ENCODE measurements around the gene GJA4.
"Not testable (repeated sequence)": the region's sequence is repeated elsewhere in the genome, so short reads cannot be mapped to it uniquely, and the experiment has no call there.

The GJA4 gene

GRCh38 chr1:34787461-34788420, 5.1 kb upstream of the GJA4 start:
- no peak for DNase-seq (ENCODE audit: low read depth, low spot score)

DNA sequence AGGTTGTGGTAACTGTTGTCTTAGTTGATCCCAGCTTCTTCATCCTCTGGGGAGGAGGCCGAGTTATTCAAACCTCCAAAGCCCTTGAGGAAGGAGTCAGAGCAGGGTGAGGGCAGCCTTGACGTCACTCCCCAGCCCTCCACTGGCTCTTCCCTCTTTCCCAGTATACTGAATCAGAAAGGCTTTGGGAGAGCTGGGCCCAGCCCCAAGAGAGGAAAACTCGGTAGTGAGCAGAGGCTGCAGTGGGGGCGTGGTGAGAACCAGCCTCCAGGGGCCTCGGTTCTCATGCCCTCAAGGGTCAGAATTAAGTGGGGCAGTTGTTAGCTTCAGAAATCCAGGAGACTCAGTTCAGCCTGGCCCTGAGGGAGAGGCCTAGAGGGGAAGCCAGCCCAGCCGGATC, 1.8 kb upstream of the GJA4 start:
- no peak for DNase-seq (ENCODE audit: low read depth, low spot score)

DNA sequence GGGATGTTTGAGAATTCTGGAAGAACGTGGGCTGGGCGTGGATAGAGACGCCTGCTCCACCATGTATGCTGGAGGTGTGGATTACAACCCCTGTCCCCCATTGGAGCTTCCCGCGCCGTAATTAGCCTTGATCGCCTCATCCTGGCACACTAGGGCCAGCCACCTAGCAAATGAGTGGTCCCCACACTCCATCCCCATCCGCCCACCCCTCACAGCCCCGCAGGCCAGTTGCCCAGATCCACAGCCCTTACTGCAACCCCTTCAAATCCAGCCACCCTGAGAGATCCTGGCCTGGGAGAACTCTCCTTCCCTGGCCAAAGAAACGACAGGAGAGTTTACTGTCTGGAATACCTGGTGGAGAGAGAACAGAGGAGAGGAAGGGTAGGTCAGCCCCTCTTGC, 375 bp upstream of the GJA4 start:
- DNase-seq (ENCODE audit: low read depth, low spot score), result no peak

DNA sequence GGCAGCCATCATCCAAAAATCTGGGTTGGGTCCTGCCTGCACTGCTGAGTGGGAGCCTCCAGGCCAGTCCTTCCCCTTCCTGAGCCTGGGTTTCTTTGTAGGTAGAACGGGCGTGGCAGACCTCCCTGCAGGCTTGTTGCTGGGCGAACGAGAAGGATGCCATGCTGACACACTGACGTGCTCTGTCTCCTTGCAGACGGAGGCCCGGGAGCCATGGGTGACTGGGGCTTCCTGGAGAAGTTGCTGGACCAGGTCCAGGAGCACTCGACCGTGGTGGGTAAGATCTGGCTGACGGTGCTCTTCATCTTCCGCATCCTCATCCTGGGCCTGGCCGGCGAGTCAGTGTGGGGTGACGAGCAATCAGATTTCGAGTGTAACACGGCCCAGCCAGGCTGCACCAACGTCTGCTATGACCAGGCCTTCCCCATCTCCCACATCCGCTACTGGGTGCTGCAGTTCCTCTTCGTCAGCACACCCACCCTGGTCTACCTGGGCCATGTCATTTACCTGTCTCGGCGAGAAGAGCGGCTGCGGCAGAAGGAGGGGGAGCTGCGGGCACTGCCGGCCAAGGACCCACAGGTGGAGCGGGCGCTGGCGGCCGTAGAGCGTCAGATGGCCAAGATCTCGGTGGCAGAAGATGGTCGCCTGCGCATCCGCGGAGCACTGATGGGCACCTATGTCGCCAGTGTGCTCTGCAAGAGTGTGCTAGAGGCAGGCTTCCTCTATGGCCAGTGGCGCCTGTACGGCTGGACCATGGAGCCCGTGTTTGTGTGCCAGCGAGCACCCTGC, 1.4 kb downstream of the GJA4 start:
- DNase-seq (ENCODE audit: low read depth, low spot score), result no peak

DNA sequence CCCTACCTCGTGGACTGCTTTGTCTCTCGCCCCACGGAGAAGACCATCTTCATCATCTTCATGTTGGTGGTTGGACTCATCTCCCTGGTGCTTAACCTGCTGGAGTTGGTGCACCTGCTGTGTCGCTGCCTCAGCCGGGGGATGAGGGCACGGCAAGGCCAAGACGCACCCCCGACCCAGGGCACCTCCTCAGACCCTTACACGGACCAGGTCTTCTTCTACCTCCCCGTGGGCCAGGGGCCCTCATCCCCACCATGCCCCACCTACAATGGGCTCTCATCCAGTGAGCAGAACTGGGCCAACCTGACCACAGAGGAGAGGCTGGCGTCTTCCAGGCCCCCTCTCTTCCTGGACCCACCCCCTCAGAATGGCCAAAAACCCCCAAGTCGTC, 2.0 kb downstream of the GJA4 start:
- no peak for DNase-seq (ENCODE audit: low read depth, low spot score)

- DNase-seq (ENCODE audit: low read depth, low spot score), result no peak
Measured at GRCh38 chr1:34795916-34796315, 3.1 kb downstream of the GJA4 start.

DNA sequence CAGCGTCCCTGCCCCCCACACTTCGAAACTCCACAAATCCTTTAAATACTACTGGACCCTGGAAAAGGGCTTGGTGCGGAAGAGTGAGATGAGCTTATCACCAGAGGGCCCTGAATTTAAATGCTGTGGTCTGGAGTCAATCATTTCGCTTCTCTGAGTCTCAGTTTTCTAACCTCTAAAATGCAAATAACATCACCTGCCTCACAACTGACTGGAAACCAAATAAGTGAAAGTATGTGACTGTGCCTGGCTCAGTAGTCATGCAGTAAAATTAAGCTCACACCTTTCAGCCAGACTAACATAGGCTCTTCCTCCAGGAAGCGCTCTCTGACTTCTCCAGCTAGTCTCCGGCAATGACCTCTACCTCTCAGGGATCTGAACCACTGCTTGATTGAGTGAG, 4.2 kb downstream of the GJA4 start:
- no peak for DNase-seq (ENCODE audit: low read depth, low spot score)

- DNase-seq (ENCODE audit: low read depth, low spot score), result no peak
Measured at GRCh38 chr1:34800214-34800613, 7.4 kb downstream of the GJA4 start.

GRCh38 chr1:34803770-34804169, 11.0 kb downstream of the GJA4 start:
- no peak for DNase-seq (ENCODE audit: low read depth, low spot score)

- DNase-seq (ENCODE audit: low read depth, low spot score), result no peak
Measured at GRCh38 chr1:34806396-34806795, 13.6 kb downstream of the GJA4 start.

DNA sequence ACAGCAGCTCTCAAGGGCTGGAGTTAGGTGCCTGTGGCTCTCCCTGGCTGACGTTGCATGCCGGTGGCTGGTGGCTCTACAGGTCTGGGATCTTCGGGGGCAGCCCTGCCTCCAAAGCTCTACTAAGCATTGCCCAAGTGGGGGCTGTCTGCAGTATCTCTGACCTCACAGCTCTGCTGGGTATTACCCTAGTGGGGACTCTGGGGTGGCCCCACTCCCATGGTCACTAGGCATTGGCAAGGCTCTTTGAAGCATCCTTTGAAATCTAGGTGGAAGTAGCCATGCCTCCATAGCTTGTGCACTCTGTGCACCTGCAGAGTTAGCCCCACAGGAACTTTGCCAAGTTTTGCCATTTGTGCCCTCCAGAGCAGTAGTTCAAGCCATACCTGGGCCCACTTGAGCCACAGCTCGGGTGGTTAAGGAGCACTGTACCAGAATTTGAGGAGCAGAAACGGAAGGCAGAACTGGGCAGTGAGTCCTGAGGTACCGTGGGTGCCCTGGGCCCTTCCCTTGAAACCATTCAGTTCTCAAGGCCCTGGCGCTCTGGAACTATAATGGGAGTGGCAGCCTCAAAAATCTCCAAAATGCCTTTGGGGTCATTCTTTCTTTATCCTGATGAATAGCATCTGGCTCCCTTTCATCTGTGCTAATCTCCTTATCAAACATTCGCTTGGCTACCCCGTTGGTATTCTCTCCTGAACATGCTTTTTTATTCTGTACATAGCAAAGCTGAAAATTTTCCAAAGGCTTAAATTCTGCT, 15.4 kb downstream of the GJA4 start:
- no peak for DNase-seq (ENCODE audit: low read depth, low spot score)

DNA sequence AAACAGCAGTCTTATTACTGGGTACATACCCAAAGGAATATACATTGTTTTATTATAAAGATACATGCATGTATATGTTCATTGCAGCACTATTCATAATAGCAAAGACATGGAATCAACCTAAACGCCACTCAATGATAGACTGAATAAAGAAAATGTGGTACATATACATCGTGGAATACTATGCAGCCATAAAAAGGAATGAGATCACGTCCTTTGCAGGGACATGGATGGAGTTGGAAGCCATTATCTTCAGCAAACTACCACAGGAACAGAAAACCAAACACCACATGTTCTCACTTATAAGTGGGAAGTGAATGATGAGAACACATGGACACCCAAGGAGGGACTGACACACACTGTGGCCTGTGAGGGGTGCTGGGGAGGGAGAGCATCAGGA, 18.0 kb downstream of the GJA4 start:
- not testable (repeated sequence) for DNase-seq (ENCODE audit: low read depth, low spot score)

DNA sequence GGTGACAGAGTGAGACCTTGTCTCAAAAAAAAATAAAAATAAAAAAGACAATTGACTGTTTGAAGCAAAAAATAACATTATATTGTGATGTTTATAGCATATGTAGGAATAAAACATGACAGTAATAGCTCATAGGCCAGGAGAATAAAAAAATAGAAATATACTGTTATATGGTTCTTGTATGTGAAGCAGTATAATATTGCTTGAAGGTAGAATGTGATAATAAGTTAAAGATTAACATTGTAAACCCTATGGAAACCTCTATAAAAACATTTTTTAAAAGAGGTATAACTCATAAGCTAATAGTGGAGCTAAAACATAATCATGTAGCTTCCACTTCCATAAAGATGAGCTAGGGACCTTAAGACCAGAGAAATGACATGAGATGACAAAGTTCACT, 23.5 kb downstream of the GJA4 start:
- no peak for DNase-seq (ENCODE audit: low read depth, low spot score)

DNA sequence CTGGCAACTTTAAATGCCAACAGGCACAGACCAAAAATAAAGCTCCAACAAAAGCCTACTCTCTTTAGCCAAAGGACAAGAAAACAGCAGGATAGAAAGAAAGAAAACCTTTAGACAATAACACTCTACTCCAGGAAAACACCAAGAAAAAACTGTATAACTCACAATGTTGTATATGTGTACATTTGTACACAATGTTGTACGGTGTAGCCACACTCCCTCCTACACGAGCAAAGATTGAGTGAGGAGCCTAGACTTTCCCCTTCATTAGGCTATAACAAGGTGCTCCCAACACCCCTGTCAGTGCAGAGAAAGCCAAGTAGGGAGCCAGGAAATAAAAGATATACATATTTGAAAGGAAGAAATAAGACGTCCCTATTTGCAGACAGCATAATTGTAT, 24.0 kb downstream of the GJA4 start:
- no peak for DNase-seq (ENCODE audit: low read depth, low spot score)

- not testable (repeated sequence) for DNase-seq (ENCODE audit: low read depth, low spot score)
Measured at GRCh38 chr1:34818862-34819261, 26.1 kb downstream of the GJA4 start.

DNA sequence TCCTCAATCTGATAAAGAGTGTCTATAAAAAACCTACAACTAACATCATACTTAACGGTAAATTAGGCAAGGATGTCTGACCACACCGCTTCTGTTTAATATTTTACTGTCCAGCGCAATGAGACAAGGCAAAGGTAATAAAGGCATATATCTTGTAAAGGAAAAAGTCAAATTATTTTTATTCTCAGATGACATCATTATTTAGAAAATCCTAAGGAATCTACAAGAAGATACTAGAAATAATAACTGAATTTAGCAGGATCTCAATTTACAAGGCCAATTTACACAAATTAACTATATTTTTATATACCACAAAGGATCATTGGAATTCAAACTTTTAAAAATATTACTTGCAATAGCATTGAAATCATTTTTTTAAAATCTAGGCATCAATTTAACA, 29.4 kb downstream of the GJA4 start:
- no peak for DNase-seq (ENCODE audit: low read depth, low spot score)

- no peak for DNase-seq (ENCODE audit: low read depth, low spot score)
Measured at GRCh38 chr1:34824817-34825454, 32.1 kb downstream of the GJA4 start.

DNA sequence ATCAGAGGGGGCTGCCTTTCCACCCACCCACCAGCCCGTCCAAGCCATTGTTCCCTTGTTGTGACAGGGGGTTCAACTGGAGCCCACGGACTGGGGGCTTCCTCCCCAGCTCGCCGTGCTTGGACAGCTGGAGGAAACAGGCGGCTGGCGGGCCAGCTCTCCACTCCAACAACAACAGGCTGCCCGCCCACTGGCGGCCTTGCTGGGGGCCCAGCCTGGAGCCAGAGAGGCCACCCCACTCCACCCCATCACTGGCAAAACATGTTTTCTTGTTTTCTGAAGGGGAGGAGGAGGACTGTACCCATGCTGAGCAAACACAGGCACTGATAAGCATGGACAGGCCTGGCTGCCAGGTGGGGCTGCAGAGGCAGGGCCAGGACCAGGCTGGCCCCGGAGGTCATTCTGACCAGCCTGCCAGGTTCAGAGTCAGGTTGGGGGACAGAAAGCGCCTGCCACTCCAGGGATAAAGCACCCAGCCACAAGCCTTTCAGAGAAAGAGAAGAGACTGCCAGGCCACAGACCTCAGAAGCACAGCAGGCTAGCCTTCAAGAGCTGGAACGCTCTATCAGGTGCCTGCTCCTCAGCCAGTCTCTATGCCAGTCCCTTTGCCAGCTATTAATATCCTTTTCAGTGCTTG, 32.8 kb downstream of the GJA4 start:
- DNase-seq (ENCODE audit: low read depth, low spot score), result no peak

DNA sequence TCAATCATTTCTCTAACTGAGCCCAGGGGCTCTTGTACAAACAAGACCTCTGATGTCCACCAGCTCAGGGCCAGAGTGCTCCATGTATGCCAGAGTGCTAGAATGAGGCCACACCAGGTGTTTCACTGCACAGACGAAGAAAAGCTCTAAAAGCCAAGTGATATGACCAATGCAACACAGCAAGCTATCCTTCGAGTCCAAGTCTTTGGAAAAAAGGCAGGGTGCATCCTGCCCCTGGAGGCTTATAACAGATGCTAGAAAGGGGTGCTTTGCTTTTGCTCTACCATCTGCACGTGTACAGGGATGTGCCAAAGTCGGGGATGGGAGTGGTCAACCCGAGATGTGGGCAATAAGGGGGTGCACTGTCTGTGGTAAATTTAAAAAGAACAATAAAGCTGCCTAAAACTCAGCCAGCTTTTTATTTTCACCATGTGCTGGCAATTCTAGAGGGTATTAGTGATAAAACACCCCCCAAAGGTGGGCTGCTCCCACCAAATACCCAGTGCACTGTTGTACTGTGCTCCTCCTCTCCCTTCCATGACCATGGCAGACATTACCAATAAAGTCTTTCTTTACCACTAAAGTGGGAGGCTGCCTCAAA, 34.6 kb downstream of the GJA4 start:
- DNase-seq (ENCODE audit: low read depth, low spot score), result no peak

DNA sequence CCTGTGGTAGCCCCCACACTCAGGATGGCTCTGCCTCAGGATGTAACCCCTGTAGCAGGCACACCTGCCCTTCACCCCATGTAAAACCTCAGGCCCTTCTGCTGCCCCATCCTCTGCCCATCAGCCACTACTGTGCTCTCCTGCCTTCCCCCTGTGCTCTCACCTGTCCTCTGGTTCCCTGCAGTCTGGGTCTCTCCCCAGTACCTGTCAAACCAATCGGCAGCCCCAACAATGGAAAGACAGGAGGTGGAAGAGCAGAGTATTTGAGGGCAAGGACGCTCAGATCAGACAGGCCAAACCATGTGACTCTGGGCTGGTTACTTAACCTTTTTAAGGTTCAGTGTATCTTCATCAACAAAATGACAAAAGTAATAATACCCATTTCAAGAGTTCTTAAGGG, 35.8 kb downstream of the GJA4 start:
- DNase-seq (ENCODE audit: low read depth, low spot score), result no peak

- DNase-seq (ENCODE audit: low read depth, low spot score), result no peak
Measured at GRCh38 chr1:34829250-34829649, 36.5 kb downstream of the GJA4 start.

All from brain pericyte (primary cell).